Subcutaneous adipose tissue (tissue), 4 donors: ENCODE data around the gene CSMD2. TPM values are rescaled to one million over a fixed set of nuclear protein-coding genes. Genes with fewer than 3 reads are reported as not detected.

Experiments used
- total RNA-seq, 4 donors: library from RNA; depleted of rRNA; stranded (reverse); fragments of >200 nt; gene quantifications; one replicate each; pipeline ENCODE4 v1.1.0, GENCODE V29; 2016
- TF ChIP-seq, protein P1 (sequence below): fragments of 450-650 bp; IDR thresholded peaks from one replicate; pipeline ENCODE4 v1.5.1; 2016; ENCODE audit warnings: low read depth, mild to moderate bottlenecking, control low read depth, antibody characterized with exemption, moderate library complexity

Gene CSMD2
- total RNA-seq, 4 donors from 2014 or later, result 0.38 to 4.4 (median 1.00) TPM

- TF ChIP-seq, protein P1, sequence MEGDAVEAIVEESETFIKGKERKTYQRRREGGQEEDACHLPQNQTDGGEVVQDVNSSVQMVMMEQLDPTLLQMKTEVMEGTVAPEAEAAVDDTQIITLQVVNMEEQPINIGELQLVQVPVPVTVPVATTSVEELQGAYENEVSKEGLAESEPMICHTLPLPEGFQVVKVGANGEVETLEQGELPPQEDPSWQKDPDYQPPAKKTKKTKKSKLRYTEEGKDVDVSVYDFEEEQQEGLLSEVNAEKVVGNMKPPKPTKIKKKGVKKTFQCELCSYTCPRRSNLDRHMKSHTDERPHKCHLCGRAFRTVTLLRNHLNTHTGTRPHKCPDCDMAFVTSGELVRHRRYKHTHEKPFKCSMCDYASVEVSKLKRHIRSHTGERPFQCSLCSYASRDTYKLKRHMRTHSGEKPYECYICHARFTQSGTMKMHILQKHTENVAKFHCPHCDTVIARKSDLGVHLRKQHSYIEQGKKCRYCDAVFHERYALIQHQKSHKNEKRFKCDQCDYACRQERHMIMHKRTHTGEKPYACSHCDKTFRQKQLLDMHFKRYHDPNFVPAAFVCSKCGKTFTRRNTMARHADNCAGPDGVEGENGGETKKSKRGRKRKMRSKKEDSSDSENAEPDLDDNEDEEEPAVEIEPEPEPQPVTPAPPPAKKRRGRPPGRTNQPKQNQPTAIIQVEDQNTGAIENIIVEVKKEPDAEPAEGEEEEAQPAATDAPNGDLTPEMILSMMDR, result no peak
Measured at GRCh38 chr1:33828654-33829053, 336.4 kb downstream of the CSMD2 start.

DNA sequence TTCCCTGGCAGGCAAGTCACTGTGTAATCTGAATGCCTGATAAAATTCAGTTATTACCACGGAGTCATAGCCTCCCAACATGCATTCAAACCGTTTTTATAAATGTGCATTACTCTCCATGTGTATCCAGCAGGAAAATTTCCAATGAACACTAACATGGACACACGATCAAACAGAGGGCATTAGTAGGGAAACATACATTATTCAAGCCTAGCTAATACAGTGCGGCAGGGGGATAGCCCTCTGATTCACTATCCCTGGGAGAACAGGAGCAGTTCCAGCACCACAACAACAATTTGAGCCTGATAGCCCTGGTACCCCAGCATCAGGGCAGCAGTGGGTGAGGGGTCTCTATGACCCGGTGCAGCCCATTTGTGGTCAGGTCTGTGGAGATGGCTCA is 337.0 kb downstream of the CSMD2 start:
- TF ChIP-seq, protein P1, result no peak

DNA sequence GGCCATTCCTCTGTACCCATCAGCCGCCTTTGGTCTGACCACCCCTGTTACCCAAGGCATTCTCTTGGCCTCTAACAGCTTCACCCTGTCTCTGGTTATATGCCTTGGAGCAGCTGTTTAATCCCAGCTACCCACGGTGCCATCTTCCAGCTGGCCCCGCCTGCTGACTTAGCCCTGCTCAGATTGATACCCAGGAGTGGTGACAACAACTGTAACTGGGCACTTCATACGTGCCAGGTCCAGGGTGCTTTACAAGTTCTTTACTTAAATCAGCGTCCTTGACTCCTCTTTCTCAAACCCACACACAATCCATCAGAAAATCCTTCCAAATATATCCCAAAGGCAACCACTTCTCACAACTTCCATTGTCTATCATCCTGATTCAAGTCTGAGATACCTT is 338.3 kb downstream of the CSMD2 start:
- TF ChIP-seq, protein P1, result no peak

DNA sequence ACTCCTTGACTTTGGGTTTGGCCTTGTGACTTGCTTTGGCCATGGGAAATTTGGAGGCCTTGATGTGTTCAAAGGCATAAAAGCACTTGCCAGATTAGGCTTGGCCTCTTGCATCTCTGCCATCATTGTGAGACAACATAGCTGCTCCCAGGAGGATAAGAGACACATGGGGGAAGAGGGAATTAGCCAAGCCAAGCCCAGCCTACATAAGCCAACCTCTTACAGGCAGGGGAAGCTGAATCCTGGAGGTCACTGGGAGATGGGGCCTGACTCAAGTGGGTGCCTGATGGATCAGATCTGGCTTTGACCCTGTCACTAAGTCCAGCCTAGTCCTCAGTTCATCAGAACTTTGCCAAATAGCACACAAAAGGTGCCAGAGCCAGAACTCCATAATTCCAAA is 338.7 kb downstream of the CSMD2 start:
- TF ChIP-seq, protein P1, result no peak

DNA sequence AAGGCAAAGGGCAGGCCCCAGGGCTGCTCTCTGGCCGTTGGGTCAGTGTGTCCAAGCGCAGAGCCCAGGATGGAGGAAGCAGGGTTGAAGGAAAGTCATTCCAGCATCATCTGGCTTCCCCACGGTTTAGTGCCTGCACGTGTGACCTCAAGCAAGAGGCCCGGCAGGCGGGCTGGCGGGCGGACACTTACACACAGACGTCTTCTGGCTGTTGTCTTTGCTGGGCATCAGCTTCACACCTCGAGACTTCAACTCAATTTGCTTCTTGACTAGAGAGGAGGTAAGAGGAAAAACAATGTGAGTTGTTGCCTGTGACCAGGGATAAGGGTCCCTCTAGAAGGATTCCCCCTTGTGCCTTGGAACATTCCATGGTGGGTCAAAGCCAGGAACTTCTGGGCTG is 339.5 kb downstream of the CSMD2 start:
- TF ChIP-seq, protein P1, result no peak

GRCh38 chr1:33824971-33825370 is 340.1 kb downstream of the CSMD2 start:
- TF ChIP-seq, protein P1, result no peak

GRCh38 chr1:33824321-33824720 is 340.7 kb downstream of the CSMD2 start:
- TF ChIP-seq, protein P1, result no peak
